ENCODE results near the gene CNP. TPM values are rescaled to one million over a fixed set of nuclear protein-coding genes. Genes with fewer than 3 reads are reported as not detected.

Gene CNP
- total and polyA plus RNA-seq, 8 donors = 53.4 to 75.4 (median 62.6) TPM

GRCh38 chr17:41918314-41919164, 48.1 kb upstream of the CNP start, which contains the start of gene ACLY:
TSS of gene ACLY (minus strand) at chr17:41918951. CDS start at chr17:41913873, 5,078 bp downstream.
- Histone ChIP-seq H3K36me3 (peaks cover 0 to 12% of the 10 kb centered on the region in 2 donors), H3K27ac (peak within 1 kb of the TSS; percentile 89 to 90), H3K27me3 (no peaks in the 10 kb centered on the region), H3K9me3 (no peaks in the 10 kb centered on the region), H3K4me1 (peaks cover 26 to 52% of the 10 kb centered on the region in 2 donors), H3K4me3 (peak within 1 kb of the TSS; percentile 98 to 100)
- intact Hi-C loops (cut with DNase I) = no loop called here
- peak in 1 of 2 donors; percentile 12 for TF ChIP-seq CTCF (IDR thresholded peaks at IDR 0.05)
- DNase-seq = peak; percentile 96 to 99 (median 98)
- peak; percentile 97 for ATAC-seq

- peaks cover 0 to 5% of the 10 kb centered on the region in 2 donors for H3K36me3 ChIP-seq
- ATAC-seq (peak; percentile 45), DNase-seq (peak in 1 of 4 donors; percentile 81)
- H3K9me3 ChIP-seq = no peaks in the 10 kb centered on the region
- TF ChIP-seq CTCF (IDR thresholded peaks at IDR 0.05) = no peak
- peak overlapping the region; percentile 98 to 100 for H3K4me3 ChIP-seq
- H3K4me1 ChIP-seq = peaks cover 22 to 45% of the 10 kb centered on the region in 2 donors
- intact Hi-C loops (cut with DNase I) = no loop called here
- H3K27ac ChIP-seq = peak overlapping the region; percentile 76 to 90
- no peaks in the 10 kb centered on the region for H3K27me3 ChIP-seq
These were observed 47.3 kb upstream of the CNP start for GRCh38 chr17:41919165-41919817.

GRCh38 chr17:41919840-41920579, 46.6 kb upstream of the CNP start:
- peak overlapping the region in 1 of 2 donors; percentile 90 for H3K27ac ChIP-seq
- intact Hi-C loops (cut with DNase I) = no loop called here
- H3K4me1 ChIP-seq = peaks cover 17 to 37% of the 10 kb centered on the region in 2 donors
- H3K36me3 ChIP-seq = peaks cover 0 to 5% of the 10 kb centered on the region in 2 donors
- H3K9me3 ChIP-seq = no peaks in the 10 kb centered on the region
- no peaks in the 10 kb centered on the region for H3K27me3 ChIP-seq
- peak overlapping the region in 1 of 2 donors; percentile 98 for H3K4me3 ChIP-seq
- peak; percentile 1 for ATAC-seq
- TF ChIP-seq CTCF (IDR thresholded peaks at IDR 0.05) = no peak
- peak in 1 of 4 donors; percentile 52 for DNase-seq

- Histone ChIP-seq H3K4me3 (no peak overlapping the region), H3K9me3 (no peaks in the 10 kb centered on the region), H3K4me1 (peaks cover 17 to 33% of the 10 kb centered on the region in 2 donors), H3K27ac (no peak overlapping the region), H3K36me3 (peaks cover 0 to 5% of the 10 kb centered on the region in 2 donors), H3K27me3 (no peaks in the 10 kb centered on the region)
- DNase-seq (no peak), ATAC-seq (no peak)
- no peak for TF ChIP-seq CTCF (IDR thresholded peaks at IDR 0.05)
- intact Hi-C loops (cut with DNase I) = no loop called here
These were observed 46.0 kb upstream of the CNP start for GRCh38 chr17:41920580-41920955.

All from left lung (tissue), 10 donors.